Trophoblast cell (in vitro differentiated cells and primary cell): ENCODE measurements around the gene FBXW5.

Source experiments
- DNase-seq, 2 donors: peaks; one replicate each; pipeline ENCODE4 v3.0.0-alpha.2; 2016
- H2AFZ ChIP-seq: 2 replicates; pipeline ENCODE4 v1.6.1; 2013; ENCODE audit warnings: low read length, moderate library complexity, mild to moderate bottlenecking; ENCODE audit not compliant: insufficient read depth, poor library complexity
- H2AK5ac ChIP-seq: 2 replicates; pipeline ENCODE4 v1.6.1; 2013; ENCODE audit warnings: mild to moderate bottlenecking, low read length
- H2BK120ac ChIP-seq: 2 replicates; pipeline ENCODE4 v1.6.1; 2013; ENCODE audit warnings: low read length, mild to moderate bottlenecking, moderate library complexity; ENCODE audit not compliant: insufficient read depth, poor library complexity
- H2BK12ac ChIP-seq: 2 replicates; pipeline ENCODE4 v1.6.1; 2013; ENCODE audit warnings: mild to moderate bottlenecking, low read length, moderate library complexity
- H2BK5ac ChIP-seq: 2 replicates; pipeline ENCODE4 v1.6.1; 2013; ENCODE audit warnings: low read length, low read depth, moderate library complexity, mild to moderate bottlenecking; ENCODE audit not compliant: poor library complexity
- H3K14ac ChIP-seq: 2 replicates; pipeline ENCODE4 v1.6.1; 2013; ENCODE audit warnings: mild to moderate bottlenecking, low read length
- H3K18ac ChIP-seq: 2 replicates; pipeline ENCODE4 v1.6.1; 2013; ENCODE audit warnings: mild to moderate bottlenecking, low read length
- H3K23ac ChIP-seq: 2 replicates; pipeline ENCODE4 v1.6.1; 2013; ENCODE audit warnings: low read length
- H3K27ac ChIP-seq: 2 replicates; pipeline ENCODE4 v1.5.1; 2013; ENCODE audit warnings: low read depth, mild to moderate bottlenecking, inconsistent platforms, low read length, moderate library complexity
- H3K27me3 ChIP-seq: 2 replicates; pipeline ENCODE4 v1.6.1; 2013; ENCODE audit warnings: inconsistent platforms, mild to moderate bottlenecking, low read length, moderate library complexity; ENCODE audit not compliant: insufficient read depth
- H3K36me3 ChIP-seq, 2 experiments: 1 replicate in 1 of 2; 2 replicates in 1 of 2; pipeline ENCODE4 v1.6.1; 2013; ENCODE audit warnings: low read length in 2 of 2, mild to moderate bottlenecking in 2 of 2, moderate library complexity in 1 of 2; ENCODE audit not compliant: insufficient read depth in 2 of 2, control insufficient read depth in 1 of 2
- H3K4ac ChIP-seq: 2 replicates; pipeline ENCODE4 v1.6.1; 2013; ENCODE audit warnings: low read depth, mild to moderate bottlenecking, low read length, moderate library complexity
- H3K4me1 ChIP-seq, 2 experiments: 1 replicate in 1 of 2; 2 replicates in 1 of 2; pipeline ENCODE4 v1.6.1; 2013; ENCODE audit warnings: low read length in 2 of 2, mild to moderate bottlenecking in 2 of 2, moderate library complexity in 1 of 2; ENCODE audit not compliant: insufficient read depth in 2 of 2, control insufficient read depth in 1 of 2
- H3K4me2 ChIP-seq: 2 replicates; pipeline ENCODE4 v1.6.1; 2013; ENCODE audit warnings: inconsistent platforms, mild to moderate bottlenecking, low read length, moderate library complexity
- H3K4me3 ChIP-seq: 2 replicates; pipeline ENCODE4 v1.5.1; 2013; ENCODE audit warnings: mild to moderate bottlenecking, low read depth, low read length, inconsistent platforms
- H3K79me1 ChIP-seq: one replicate; pipeline ENCODE4 v1.6.1; 2013; ENCODE audit warnings: low read length
- H3K79me2 ChIP-seq: 2 replicates; pipeline ENCODE4 v1.6.1; 2013; ENCODE audit warnings: low read length, mild to moderate bottlenecking; ENCODE audit not compliant: control insufficient read depth, insufficient read depth, poor library complexity
- H3K9ac ChIP-seq: 2 replicates; pipeline ENCODE4 v1.6.1; 2013; ENCODE audit warnings: mild to moderate bottlenecking, low read length
- H3K9me3 ChIP-seq: 2 replicates; pipeline ENCODE4 v1.6.1; 2013; ENCODE audit warnings: low read depth, mild to moderate bottlenecking, control low read depth, inconsistent platforms, low read length; ENCODE audit not compliant: insufficient read depth
- H4K12ac ChIP-seq: 2 replicates; pipeline ENCODE4 v1.6.1; 2013; ENCODE audit warnings: low read depth, mild to moderate bottlenecking, low read length, moderate library complexity
- H4K8ac ChIP-seq: 2 replicates; pipeline ENCODE4 v1.6.1; 2013; ENCODE audit warnings: low read depth, mild to moderate bottlenecking, low read length, moderate library complexity
- H4K91ac ChIP-seq: one replicate; pipeline ENCODE4 v1.6.1; 2013; ENCODE audit warnings: low read depth, mild to moderate bottlenecking, low read length, moderate library complexity
- WGBS: extraction: QIAGEN DNeasy Blood & Tissue Kit; methylation state at CpG from one replicate; pipeline ENCODE4 v1.1.7; 2013; ENCODE audit warnings: missing lambda C conversion rate; ENCODE audit not compliant: insufficient read length, insufficient coverage; ENCODE audit errors: extremely low coverage; 5-methylcytosine and 5-hydroxymethylcytosine counted together

FBXW5 gene

GRCh38 chr9:136921718-136922117 lies 22.8 kb downstream of the FBXW5 start:
- peaks cover 5% of the 10 kb centered on the region for H3K79me1 ChIP-seq
- no peaks in the 10 kb centered on the region for H3K79me2 ChIP-seq
- no peak overlapping the region for H4K91ac ChIP-seq
- no peak overlapping the region for H3K14ac ChIP-seq
- no CpG with 5 or more reads among the region's 10 CpGs for WGBS
- H3K4ac ChIP-seq = no peak overlapping the region
- no peak overlapping the region for H3K18ac ChIP-seq
- H3K27ac ChIP-seq = no peak overlapping the region
- H3K23ac ChIP-seq = no peak overlapping the region
- H4K8ac ChIP-seq = no peak overlapping the region
- no peak for DNase-seq
- no peak overlapping the region for H2BK5ac ChIP-seq
- no peak overlapping the region for H2BK12ac ChIP-seq
- H2AFZ ChIP-seq = no peak overlapping the region
- no peak overlapping the region for H3K4me3 ChIP-seq
- H3K9me3 ChIP-seq = peaks cover 3% of the 10 kb centered on the region
- H4K12ac ChIP-seq = no peak overlapping the region
- no peak overlapping the region for H2AK5ac ChIP-seq
- no peak overlapping the region for H3K9ac ChIP-seq
- H3K4me2 ChIP-seq = no peak overlapping the region
- no peak overlapping the region for H2BK120ac ChIP-seq
- H3K36me3 ChIP-seq = peaks cover 59 to 71% of the 10 kb centered on the region in 2 experiments
- no peaks in the 10 kb centered on the region for H3K27me3 ChIP-seq
- H3K4me1 ChIP-seq = peaks cover 8 to 11% of the 10 kb centered on the region in 2 experiments

- Histone ChIP-seq H2AK5ac (no peak overlapping the region), H3K27ac (no peak overlapping the region), H3K27me3 (no peaks in the 10 kb centered on the region), H3K36me3 (peaks cover 59 to 71% of the 10 kb centered on the region in 2 experiments), H4K8ac (no peak overlapping the region), H2AFZ (no peak overlapping the region), H3K4me2 (no peak overlapping the region), H3K18ac (no peak overlapping the region), H4K12ac (no peak overlapping the region), H3K79me2 (no peaks in the 10 kb centered on the region), H3K4me3 (no peak overlapping the region), H3K4me1 (peaks cover 8 to 11% of the 10 kb centered on the region in 2 experiments), H3K9me3 (peaks cover 4% of the 10 kb centered on the region), H3K9ac (no peak overlapping the region), H3K79me1 (peaks cover 5% of the 10 kb centered on the region), H3K14ac (no peak overlapping the region), H3K4ac (no peak overlapping the region), H3K23ac (no peak overlapping the region), H4K91ac (no peak overlapping the region), H2BK12ac (no peak overlapping the region), H2BK5ac (no peak overlapping the region), H2BK120ac (no peak overlapping the region)
- no CpG with 5 or more reads among the region's 11 CpGs for WGBS
- DNase-seq = no peak
Observed at GRCh38 chr9:136921307-136921706, 23.2 kb downstream of the FBXW5 start.

DNA sequence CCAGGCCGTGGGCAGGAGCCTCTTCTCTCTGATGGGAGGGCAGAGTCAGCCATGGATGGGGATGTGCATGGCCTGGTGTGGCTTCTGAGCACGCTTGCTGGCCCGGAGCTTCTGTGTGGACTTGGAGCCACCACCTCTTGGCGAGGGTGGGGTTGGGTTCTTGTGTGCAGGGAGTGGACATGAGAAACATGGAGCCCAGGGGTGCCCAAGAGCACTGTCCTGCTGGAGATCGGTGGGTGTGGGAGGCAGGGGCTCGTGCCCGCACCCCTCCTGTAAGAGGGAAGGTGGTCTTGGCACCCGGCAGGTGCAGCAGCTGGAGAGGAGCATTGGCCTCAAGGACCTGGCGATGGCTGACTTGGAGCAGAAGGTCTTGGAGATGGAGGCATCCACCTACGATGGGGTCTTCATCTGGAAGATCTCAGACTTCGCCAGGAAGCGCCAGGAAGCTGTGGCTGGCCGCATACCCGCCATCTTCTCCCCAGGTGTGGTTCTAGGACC lies 23.8 kb downstream of the FBXW5 start:
- no peak overlapping the region for H3K9ac ChIP-seq
- no peak overlapping the region for H3K14ac ChIP-seq
- no peak overlapping the region for H3K4me2 ChIP-seq
- no peak overlapping the region for H3K4me3 ChIP-seq
- WGBS = no CpG with 5 or more reads among the region's 14 CpGs
- no peak for DNase-seq
- H2BK5ac ChIP-seq = no peak overlapping the region
- H3K18ac ChIP-seq = no peak overlapping the region
- no peak overlapping the region for H4K91ac ChIP-seq
- H2AK5ac ChIP-seq = no peak overlapping the region
- no peak overlapping the region for H4K8ac ChIP-seq
- H3K79me1 ChIP-seq = peaks cover 1% of the 10 kb centered on the region
- H3K4me1 ChIP-seq = peaks cover 4 to 7% of the 10 kb centered on the region in 2 experiments
- H3K27me3 ChIP-seq = no peaks in the 10 kb centered on the region
- H2AFZ ChIP-seq = no peak overlapping the region
- H3K27ac ChIP-seq = no peak overlapping the region
- peaks cover 60 to 71% of the 10 kb centered on the region in 2 experiments for H3K36me3 ChIP-seq
- H4K12ac ChIP-seq = no peak overlapping the region
- no peak overlapping the region for H3K23ac ChIP-seq
- peaks cover 4% of the 10 kb centered on the region for H3K9me3 ChIP-seq
- H3K79me2 ChIP-seq = no peaks in the 10 kb centered on the region
- H3K4ac ChIP-seq = no peak overlapping the region
- no peak overlapping the region for H2BK120ac ChIP-seq
- H2BK12ac ChIP-seq = no peak overlapping the region

DNA sequence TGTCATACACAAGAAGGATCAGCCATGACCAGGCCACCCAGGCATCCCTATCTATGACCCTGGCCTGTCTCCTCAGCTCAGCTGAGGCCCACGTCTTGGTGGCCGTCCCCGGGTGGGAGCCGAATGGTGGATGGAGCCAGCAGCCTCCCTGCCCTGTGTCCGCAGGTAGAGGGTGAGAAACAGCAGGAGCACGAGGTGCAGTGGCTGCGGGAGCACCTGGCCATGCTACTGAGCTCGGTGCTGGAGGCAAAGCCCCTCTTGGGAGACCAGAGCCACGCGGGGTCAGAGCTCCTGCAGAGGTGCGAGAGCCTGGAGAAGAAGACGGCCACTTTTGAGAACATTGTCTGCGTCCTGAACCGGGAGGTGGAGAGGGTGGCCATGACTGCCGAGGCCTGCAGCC lies 24.5 kb downstream of the FBXW5 start:
- peaks cover 0 to 1% of the 10 kb centered on the region in 2 experiments for H3K4me1 ChIP-seq
- no peak overlapping the region for H2AK5ac ChIP-seq
- DNase-seq = no peak
- no peak overlapping the region for H3K4me3 ChIP-seq
- no peaks in the 10 kb centered on the region for H3K79me2 ChIP-seq
- no peak overlapping the region for H2AFZ ChIP-seq
- no peak overlapping the region for H3K18ac ChIP-seq
- H3K79me1 ChIP-seq = no peaks in the 10 kb centered on the region
- no peak overlapping the region for H3K4ac ChIP-seq
- no peak overlapping the region for H3K23ac ChIP-seq
- no peak overlapping the region for H4K12ac ChIP-seq
- H2BK5ac ChIP-seq = no peak overlapping the region
- peaks cover 4% of the 10 kb centered on the region for H3K9me3 ChIP-seq
- H3K4me2 ChIP-seq = no peak overlapping the region
- H2BK12ac ChIP-seq = no peak overlapping the region
- no peak overlapping the region for H4K8ac ChIP-seq
- H3K9ac ChIP-seq = no peak overlapping the region
- H3K36me3 ChIP-seq = peaks cover 62 to 71% of the 10 kb centered on the region in 2 experiments
- no peaks in the 10 kb centered on the region for H3K27me3 ChIP-seq
- no peak overlapping the region for H3K27ac ChIP-seq
- no peak overlapping the region for H2BK120ac ChIP-seq
- H3K14ac ChIP-seq = no peak overlapping the region
- no CpG with 5 or more reads among the region's 15 CpGs for WGBS
- H4K91ac ChIP-seq = no peak overlapping the region
